H1 (cell line): Measurements from ENCODE around the gene STXBP6. TPM values are rescaled to one million over a fixed set of nuclear protein-coding genes. Genes with fewer than 3 reads are reported as not detected.

Experiments
- EP300 ChIP-seq, 2 experiments: IDR thresholded peaks; 1 replicate in 1 of 2; 2 replicates in 1 of 2; pipeline ENCODE4 v1.6.1; 2011 to 2012; ENCODE audit warnings: low read depth in 2 of 2, low read length in 2 of 2, mild to moderate bottlenecking in 2 of 2, borderline replicate concordance in 1 of 2, inconsistent platforms in 1 of 2, moderate library complexity in 1 of 2
- GTF2F1 ChIP-seq: IDR thresholded peaks from 2 replicates; pipeline ENCODE4 v1.6.1; 2012; ENCODE audit warnings: low read depth, low read length, improper control_type of control experiment, borderline replicate concordance
- POLR2A ChIP-seq, 2 experiments: IDR thresholded peaks; 1 replicate in 1 of 2; 2 replicates in 1 of 2; pipeline ENCODE4 v1.6.1; 2011; ENCODE audit warnings: low read depth in 2 of 2, low read length in 2 of 2, mild to moderate bottlenecking in 2 of 2; ENCODE audit errors: control extremely low read depth in 1 of 2
- POLR2AphosphoS5 ChIP-seq: IDR thresholded peaks from 2 replicates; pipeline ENCODE4 v1.6.1; 2011; ENCODE audit warnings: low read depth, low read length
- polyA plus RNA-seq, 7 experiments: library from polyadenylated mRNA; depleted of rRNA in 3 of 7; stranded (reverse) in 5 of 7; unstranded in 2 of 7; fragments of >200 nt in 5 of 7; fragments of 200-250 nt in 2 of 7; gene quantifications; 1 replicate in 5 of 7; 2 replicates in 1 of 7; 4 replicates in 1 of 7; pipeline versions ENCODE4 v1.2.1 to v1.2.3, GENCODE V29; 2011 to 2013; ENCODE audit warnings: missing spikeins in 2 of 7, mixed read lengths in 2 of 7
- total RNA-seq: library from RNA; stranded (reverse); fragmentation: NEBNext Ultra II Directional; extraction: Animal tissue kit (Norgen Biotek cat#: 25700); gene quantifications from 2 replicates; pipeline ENCODE4 v1.2.1, GENCODE V29; 2021

The STXBP6 gene
- total and polyA plus RNA-seq, 2 of the 8 experiments (the other 6 are each of a cell fraction or from before 2014, with no cell fraction given), result 9.4 to 18.1 TPM

DNA sequence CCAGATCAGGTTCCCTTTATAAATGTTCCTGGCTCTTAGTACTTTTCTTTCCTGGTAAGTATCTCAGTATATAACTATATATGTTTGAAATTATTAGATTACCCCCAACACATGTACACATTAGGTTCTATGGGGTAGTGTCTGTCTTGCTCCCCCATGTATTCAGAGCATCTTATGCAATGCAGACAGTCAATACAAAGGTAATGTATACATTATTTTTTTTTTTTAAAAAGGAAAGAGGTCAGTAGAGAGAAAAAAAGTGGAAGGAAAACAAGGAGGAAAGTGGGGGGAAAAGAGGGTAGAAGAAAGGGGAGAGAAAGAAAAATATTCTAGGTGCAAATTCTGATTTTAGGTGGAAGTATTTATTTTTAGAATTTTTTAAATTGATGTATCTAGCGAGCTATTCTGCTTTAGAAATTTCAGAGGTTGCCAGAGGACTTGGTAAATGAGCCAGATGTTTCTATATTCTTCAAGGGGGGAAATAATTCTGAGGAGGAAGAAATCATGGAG is 157.9 kb downstream of the STXBP6 start (continued):
- TF ChIP-seq POLR2AphosphoS5, result no peak
- TF ChIP-seq POLR2A (IDR thresholded peaks at IDR 0.05; ENCODE audit: control extremely low read depth in 1 of 2, low read depth in 2 of 2, low read length in 2 of 2), result no peak
- no peak for TF ChIP-seq EP300 (IDR thresholded peaks at IDR 0.05; ENCODE audit: borderline replicate concordance in 1 of 2, low read depth in 2 of 2, low read length in 2 of 2)
- TF ChIP-seq GTF2F1, result no peak
